Body of pancreas (tissue), 4 donors: ENCODE data around the gene ANAPC15. TPM values are rescaled to one million over a fixed set of nuclear protein-coding genes. Genes with fewer than 3 reads are reported as not detected.

Source experiments
- ATAC-seq: fragments of 150-250 bp; one replicate; pipeline ENCODE4 v1.9.1; 2016
- DNase-seq, 4 donors: peaks; one replicate each; pipeline ENCODE4 v3.0.0-alpha.2; 2019
- H3K27ac ChIP-seq, 4 donors: fragments of 200-600 bp; sonication (generic); 1 replicate in 3 of 4; 2 replicates in 1 of 4; pipeline versions ENCODE4 v1.5.1 to v1.6.1; 2016 to 2019; ENCODE audit warnings: mild to moderate bottlenecking in 1 of 4, mixed read lengths in 1 of 4, moderate library complexity in 1 of 4
- H3K27me3 ChIP-seq, 2 donors: fragments of 200-600 bp; sonication (generic); one replicate each; pipeline ENCODE4 v1.6.0; 2016; ENCODE audit warnings: mild to moderate bottlenecking in 1 of 2
- H3K36me3 ChIP-seq, 2 donors: fragments of 200-600 bp; sonication (generic); replicated peaks in 1 of 2; 2 replicates each; pipeline ENCODE4 v1.5.1; 2016; ENCODE audit warnings: low read depth in 2 of 2; ENCODE audit not compliant: insufficient read depth in 1 of 2
- H3K4me1 ChIP-seq: fragments of 200-600 bp; sonication (generic); one replicate; pipeline ENCODE4 v1.6.0; 2016
- H3K4me3 ChIP-seq, 2 donors: fragments of 200-600 bp; sonication (generic); 1 replicate in 1 of 2; 2 replicates in 1 of 2; pipeline ENCODE4 v1.5.1; 2016 to 2019
- H3K9me3 ChIP-seq, 3 donors: fragments of 200-600 bp; sonication (generic); 1 replicate in 2 of 3; 2 replicates in 1 of 3; pipeline ENCODE4 v1.5.1; 2016
- POLR2A ChIP-seq, 3 donors: fragments of 450-650 bp; IDR thresholded peaks; one replicate each; pipeline ENCODE4 v1.6.1; 2016; ENCODE audit warnings: antibody characterized with exemption in 3 of 3, mild to moderate bottlenecking in 2 of 3
- WGBS, 2 donors: methylation state at CpG; one replicate each; pipeline ENCODE4 v1.1.5; 2017; 5-methylcytosine and 5-hydroxymethylcytosine counted together
- intact Hi-C: fragments of 100-400 bp; cut with DNase I; formaldehyde crosslinking; loops from one replicate; pipeline ENCODE4 v1.15.1; 2023
- microRNA-seq, 2 donors: library from miRNA; unstranded; fragments of <30 nt; microRNA quantifications; one replicate each; pipeline ENCODE4, GENCODE V29; 2016; ENCODE audit warnings: borderline number of aligned reads in 2 of 2, borderline replicate concordance in 2 of 2
- small RNA-seq: library from RNA; depleted of rRNA; stranded (forward); fragments of <200 nt; gene quantifications from one replicate; pipeline ENCODE3, GENCODE V24; 2016
- total RNA-seq, 2 donors: library from RNA; depleted of rRNA; stranded (reverse); fragments of >200 nt; gene quantifications; one replicate each; pipeline ENCODE4 v1.1.0, GENCODE V29; 2016
- TF ChIP-seq, protein P1 (sequence below), 7 experiments: fragments of 450-650 bp in 4 of 7; fragments of 200-600 bp in 3 of 7; sonication (generic) in 3 of 7; IDR thresholded peaks; one replicate each; pipeline ENCODE4 v1.5.1; 2016 to 2019; ENCODE audit warnings: antibody characterized with exemption in 7 of 7

ANAPC15 gene
- total RNA-seq, 2 donors from 2014 or later = 14.2 to 22.1 TPM

DNA sequence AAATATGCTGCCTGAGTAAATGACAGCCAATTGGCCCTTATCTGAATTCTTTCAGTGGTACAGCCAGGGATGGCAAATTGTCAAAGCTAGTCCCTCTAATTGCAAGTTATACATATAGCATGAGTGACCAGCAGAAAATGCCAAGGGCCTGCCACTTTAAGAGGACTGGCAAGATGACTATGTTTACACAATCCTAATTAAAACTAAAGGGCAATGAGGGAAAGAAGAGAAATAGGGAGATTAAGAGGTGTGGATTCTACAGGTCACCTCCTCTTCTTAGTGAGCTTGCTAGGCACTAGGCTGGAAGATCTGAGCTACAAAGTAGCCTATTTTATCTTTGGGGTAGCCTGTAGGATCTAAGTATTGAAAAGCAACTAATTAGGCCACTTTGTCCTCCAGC is 45.6 kb downstream of the ANAPC15 start:
- TF ChIP-seq, protein P1, sequence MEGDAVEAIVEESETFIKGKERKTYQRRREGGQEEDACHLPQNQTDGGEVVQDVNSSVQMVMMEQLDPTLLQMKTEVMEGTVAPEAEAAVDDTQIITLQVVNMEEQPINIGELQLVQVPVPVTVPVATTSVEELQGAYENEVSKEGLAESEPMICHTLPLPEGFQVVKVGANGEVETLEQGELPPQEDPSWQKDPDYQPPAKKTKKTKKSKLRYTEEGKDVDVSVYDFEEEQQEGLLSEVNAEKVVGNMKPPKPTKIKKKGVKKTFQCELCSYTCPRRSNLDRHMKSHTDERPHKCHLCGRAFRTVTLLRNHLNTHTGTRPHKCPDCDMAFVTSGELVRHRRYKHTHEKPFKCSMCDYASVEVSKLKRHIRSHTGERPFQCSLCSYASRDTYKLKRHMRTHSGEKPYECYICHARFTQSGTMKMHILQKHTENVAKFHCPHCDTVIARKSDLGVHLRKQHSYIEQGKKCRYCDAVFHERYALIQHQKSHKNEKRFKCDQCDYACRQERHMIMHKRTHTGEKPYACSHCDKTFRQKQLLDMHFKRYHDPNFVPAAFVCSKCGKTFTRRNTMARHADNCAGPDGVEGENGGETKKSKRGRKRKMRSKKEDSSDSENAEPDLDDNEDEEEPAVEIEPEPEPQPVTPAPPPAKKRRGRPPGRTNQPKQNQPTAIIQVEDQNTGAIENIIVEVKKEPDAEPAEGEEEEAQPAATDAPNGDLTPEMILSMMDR (IDR thresholded peaks at IDR 0.05) = no peak
- TF ChIP-seq POLR2A (IDR thresholded peaks at IDR 0.05) = no peak
- no peak overlapping the region for H3K4me3 ChIP-seq
- H3K36me3 ChIP-seq = no peaks in the 10 kb centered on the region
- DNase-seq (no peak), ATAC-seq (no peak)
- intact Hi-C loops = no loop called here
- H3K9me3 ChIP-seq = no peaks in the 10 kb centered on the region
- peaks cover 22% of the 10 kb centered on the region for H3K4me1 ChIP-seq
- H3K27me3 ChIP-seq = no peaks in the 10 kb centered on the region
- H3K27ac ChIP-seq = no peak overlapping the region

DNA sequence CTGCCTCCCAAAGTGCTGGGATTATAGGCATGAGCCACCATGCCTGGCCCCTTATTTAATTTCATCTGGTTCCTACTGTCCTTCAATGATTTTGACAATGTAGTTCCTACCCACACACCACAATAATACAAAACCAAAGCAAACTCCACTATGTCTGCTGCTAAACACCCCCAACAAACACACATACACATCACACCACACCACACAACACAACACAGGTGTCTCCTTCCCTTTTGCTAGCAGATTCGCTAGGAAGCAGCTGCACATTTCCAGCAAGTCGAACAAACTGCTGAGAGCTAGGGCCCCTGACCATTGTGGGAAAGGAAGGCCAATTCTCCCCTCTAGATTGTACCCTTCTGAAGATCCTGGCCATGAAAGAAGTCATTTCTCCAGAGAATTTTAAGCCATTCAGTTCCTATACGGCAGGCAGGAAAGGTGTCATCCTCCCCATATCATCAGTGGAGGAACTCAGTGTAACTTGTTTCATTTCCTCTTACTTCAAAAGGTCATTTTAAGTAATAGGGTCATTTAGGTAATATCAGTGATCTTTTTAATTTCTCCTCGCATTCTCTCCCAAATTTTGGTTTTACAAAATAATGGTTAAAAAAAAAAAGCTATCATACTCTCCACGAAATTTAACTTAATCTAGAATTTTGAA is 50.6 kb downstream of the ANAPC15 start:
- no peak overlapping the region for H3K27ac ChIP-seq
- intact Hi-C loops = no loop called here
- ATAC-seq (no peak), DNase-seq (no peak)
- no peaks in the 10 kb centered on the region for H3K27me3 ChIP-seq
- H3K4me3 ChIP-seq = no peak overlapping the region
- 80 to 91% methylated on average over 5 of the region's 5 CpGs for WGBS, 2 donors
- H3K9me3 ChIP-seq = no peaks in the 10 kb centered on the region
- no peak for TF ChIP-seq POLR2A (IDR thresholded peaks at IDR 0.05)
- TF ChIP-seq, protein P1 (IDR thresholded peaks at IDR 0.05) = no peak
- no peaks in the 10 kb centered on the region for H3K36me3 ChIP-seq
- peaks cover 1% of the 10 kb centered on the region for H3K4me1 ChIP-seq

Small RNAs within 50 kb of the gene (microRNA-seq; reads per million reads assigned to microRNA genes)
- gene MIR3165 = 0 reads per million in 2 donors

Small RNAs within 50 kb of the gene (small RNA-seq; reads per million reads assigned to genes)
- not detected for gene MIR3165

Other genes starting within 250 kb of the ANAPC15 start
- gene DEFB131B, start 234.2 kb downstream of the ANAPC15 start, total RNA-seq = not detected
- 10 to 100 TPM in 1 of 2 donors, 1 to 10 TPM in 1; 7.3 to 14.5 TPM for gene XNDC1N, start 184.1 kb downstream of the ANAPC15 start, total RNA-seq
- gene RNF121, start 183.6 kb downstream of the ANAPC15 start, total RNA-seq = 10 to 100 TPM; 17.9 to 24.4 TPM
- 1 to 10 TPM; 3.1 to 9.6 TPM for gene IL18BP, start 113.8 kb downstream of the ANAPC15 start, total RNA-seq
- 100 to 1,000 TPM; 173 to 191 TPM for gene NUMA1, start 32.2 kb downstream of the ANAPC15 start, total RNA-seq
- 1 to 10 TPM; 2.3 to 9.9 TPM for gene LRRC51, start 31.8 kb downstream of the ANAPC15 start, total RNA-seq
- gene LAMTOR1, start 9.4 kb downstream of the ANAPC15 start, total RNA-seq = 10 to 100 TPM; 65.6 to 66.9 TPM
- gene TOMT, start 6.8 kb downstream of the ANAPC15 start, total RNA-seq = not detected
- gene FOLR3, start 23.0 kb upstream of the ANAPC15 start, total RNA-seq = not detected
- 1 to 10 TPM in 1 of 2 donors, under 1 TPM in 1; 0.52 to 3.0 TPM for gene FOLR1, start 79.4 kb upstream of the ANAPC15 start, total RNA-seq
- 10 to 100 TPM; 11.4 to 49.1 TPM for gene FOLR2, start 104.1 kb upstream of the ANAPC15 start, total RNA-seq
- 10 to 100 TPM; 47.2 to 53.7 TPM for gene INPPL1, start 112.1 kb upstream of the ANAPC15 start, total RNA-seq
- not detected for gene PHOX2A, start 131.5 kb upstream of the ANAPC15 start, total RNA-seq